GM21526 (cell line): ENCODE results near the gene TCEAL2.
"Not testable (repeated sequence)": the region's sequence is repeated elsewhere in the genome, so short reads cannot be mapped to it uniquely, and the experiment has no call there.

Source experiments
- ATAC-seq: cut with Tn5 transposase; IDR thresholded peaks from one replicate; pipeline ENCODE4 v1.9.1; 2021; ENCODE audit warnings: moderate library complexity; ENCODE audit not compliant: unreplicated experiment, low FRiP score

The TCEAL2 gene

GRCh38 chrX:102125436-102125835 is at the start of gene TCEAL2:
TSS of gene TCEAL2 (plus strand) at chrX:102125679. CDS start at chrX:102126831, 1,152 bp downstream.
- not testable (repeated sequence) for ATAC-seq

- ATAC-seq = no peak
Observed at GRCh38 chrX:102077426-102077825, 48.1 kb upstream of the TCEAL2 start.

GRCh38 chrX:102085706-102086105 is 39.8 kb upstream of the TCEAL2 start:
- no peak for ATAC-seq

- no peak for ATAC-seq
Observed at GRCh38 chrX:102113367-102113766, 12.1 kb upstream of the TCEAL2 start.

- ATAC-seq = no peak
Observed at GRCh38 chrX:102115748-102116147, 9.7 kb upstream of the TCEAL2 start.

GRCh38 chrX:102125014-102125413 is 465 bp upstream of the TCEAL2 start:
- not testable (repeated sequence) for ATAC-seq

- ATAC-seq = not testable (repeated sequence)
Observed at GRCh38 chrX:102126080-102126818, 770 bp downstream of the TCEAL2 start.

- no peak for ATAC-seq
Observed at GRCh38 chrX:102126863-102127262, 1.4 kb downstream of the TCEAL2 start.

- no peak for ATAC-seq
Observed at GRCh38 chrX:102129473-102129872, 4.0 kb downstream of the TCEAL2 start.

GRCh38 chrX:102138064-102138463 is 12.6 kb downstream of the TCEAL2 start:
- no peak for ATAC-seq

GRCh38 chrX:102140876-102141275 is 15.4 kb downstream of the TCEAL2 start:
- ATAC-seq = not testable (repeated sequence)

- not testable (repeated sequence) for ATAC-seq
Observed at GRCh38 chrX:102141631-102142030, 16.2 kb downstream of the TCEAL2 start.

- ATAC-seq = not testable (repeated sequence)
Observed at GRCh38 chrX:102142274-102142673, 16.8 kb downstream of the TCEAL2 start, which contains the start of gene TCEAL6. TSS of gene TCEAL6 (minus strand) at chrX:102142481.

- no peak for ATAC-seq
Observed at GRCh38 chrX:102154218-102154860, 28.9 kb downstream of the TCEAL2 start.

- peak; percentile 39 for ATAC-seq
Observed at GRCh38 chrX:102154900-102155805, 29.7 kb downstream of the TCEAL2 start.

- peak; percentile 93 for ATAC-seq
Observed at GRCh38 chrX:102155806-102156179, 30.3 kb downstream of the TCEAL2 start, which contains the start of gene BEX5. TSS of gene BEX5 (minus strand) at chrX:102155977. CDS start at chrX:102154265, 1,712 bp downstream.
